ENCODE data around the gene PAX2.

DNA sequence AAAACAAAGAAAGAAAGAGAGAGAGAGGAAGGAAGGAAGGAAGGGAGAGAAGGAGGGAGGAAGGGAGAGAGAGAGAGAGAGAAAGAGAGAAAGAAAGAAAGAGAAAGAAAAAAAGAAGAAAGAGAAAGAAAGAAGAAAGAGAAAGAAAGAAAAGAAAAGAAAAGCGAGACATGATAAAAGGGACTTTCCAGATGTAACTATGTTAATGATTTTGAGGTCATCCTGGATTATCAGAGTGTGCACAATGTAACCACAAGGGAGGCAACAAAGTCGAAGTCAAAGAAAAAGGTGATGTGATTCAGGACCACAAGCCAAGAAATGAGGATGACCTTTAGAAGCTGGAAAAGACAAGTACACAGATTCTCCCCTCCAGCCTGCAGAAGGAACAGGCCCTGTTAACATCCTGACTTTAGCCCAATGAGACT lies 48.9 kb upstream of the PAX2 start:
- TF ChIP-seq BHLHE40 (IDR thresholded peaks at IDR 0.05; ENCODE audit: low read depth, low read length) (no peak), RCOR1 (IDR thresholded peaks at IDR 0.05; ENCODE audit: low read depth, low read length) (no peak)
- TF ChIP-seq, protein P1, sequence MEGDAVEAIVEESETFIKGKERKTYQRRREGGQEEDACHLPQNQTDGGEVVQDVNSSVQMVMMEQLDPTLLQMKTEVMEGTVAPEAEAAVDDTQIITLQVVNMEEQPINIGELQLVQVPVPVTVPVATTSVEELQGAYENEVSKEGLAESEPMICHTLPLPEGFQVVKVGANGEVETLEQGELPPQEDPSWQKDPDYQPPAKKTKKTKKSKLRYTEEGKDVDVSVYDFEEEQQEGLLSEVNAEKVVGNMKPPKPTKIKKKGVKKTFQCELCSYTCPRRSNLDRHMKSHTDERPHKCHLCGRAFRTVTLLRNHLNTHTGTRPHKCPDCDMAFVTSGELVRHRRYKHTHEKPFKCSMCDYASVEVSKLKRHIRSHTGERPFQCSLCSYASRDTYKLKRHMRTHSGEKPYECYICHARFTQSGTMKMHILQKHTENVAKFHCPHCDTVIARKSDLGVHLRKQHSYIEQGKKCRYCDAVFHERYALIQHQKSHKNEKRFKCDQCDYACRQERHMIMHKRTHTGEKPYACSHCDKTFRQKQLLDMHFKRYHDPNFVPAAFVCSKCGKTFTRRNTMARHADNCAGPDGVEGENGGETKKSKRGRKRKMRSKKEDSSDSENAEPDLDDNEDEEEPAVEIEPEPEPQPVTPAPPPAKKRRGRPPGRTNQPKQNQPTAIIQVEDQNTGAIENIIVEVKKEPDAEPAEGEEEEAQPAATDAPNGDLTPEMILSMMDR (IDR thresholded peaks at IDR 0.05), result no peak

Data from A549 (cell line).